GM13977 (cell line): ENCODE data around the gene MTHFD1L.

Source experiments
- DNase-seq: peaks from one replicate; pipeline ENCODE4 v3.0.0; 2012; ENCODE audit warnings: low spot score
- CTCF ChIP-seq: IDR thresholded peaks from 2 replicates; pipeline ENCODE4 v1.5.1; 2012; ENCODE audit warnings: mild to moderate bottlenecking, control low read depth; ENCODE audit not compliant: insufficient read depth; ENCODE audit errors: extremely low read depth, missing control alignments
- in situ Hi-C: fragments of 300-500 bp; cut with MboI; formaldehyde crosslinking; loops from one replicate; pipeline ENCODE4 v1.12.0; 2022; ENCODE audit warnings: low sequenced_read_pairs, low pct_unique_long_range_greater_than_20kb, mixed read lengths, inconsistent platforms; ENCODE audit not compliant: unreplicated experiment

The MTHFD1L gene

GRCh38 chr6:151059612-151060095, 194.2 kb downstream of the MTHFD1L start:
- in situ Hi-C loops = no loop called here
- TF ChIP-seq CTCF = no peak
- no peak for DNase-seq

GRCh38 chr6:151060096-151060765, 194.7 kb downstream of the MTHFD1L start:
- TF ChIP-seq CTCF = no peak
- in situ Hi-C loops = no loop called here
- DNase-seq = no peak

- DNase-seq = no peak
- no peak for TF ChIP-seq CTCF
- in situ Hi-C loops = no loop called here
Observed at GRCh38 chr6:151060766-151061531, 195.4 kb downstream of the MTHFD1L start.

GRCh38 chr6:151063352-151063751, 197.8 kb downstream of the MTHFD1L start:
- no peak for TF ChIP-seq CTCF
- in situ Hi-C loops = no loop called here
- DNase-seq = no peak

DNA sequence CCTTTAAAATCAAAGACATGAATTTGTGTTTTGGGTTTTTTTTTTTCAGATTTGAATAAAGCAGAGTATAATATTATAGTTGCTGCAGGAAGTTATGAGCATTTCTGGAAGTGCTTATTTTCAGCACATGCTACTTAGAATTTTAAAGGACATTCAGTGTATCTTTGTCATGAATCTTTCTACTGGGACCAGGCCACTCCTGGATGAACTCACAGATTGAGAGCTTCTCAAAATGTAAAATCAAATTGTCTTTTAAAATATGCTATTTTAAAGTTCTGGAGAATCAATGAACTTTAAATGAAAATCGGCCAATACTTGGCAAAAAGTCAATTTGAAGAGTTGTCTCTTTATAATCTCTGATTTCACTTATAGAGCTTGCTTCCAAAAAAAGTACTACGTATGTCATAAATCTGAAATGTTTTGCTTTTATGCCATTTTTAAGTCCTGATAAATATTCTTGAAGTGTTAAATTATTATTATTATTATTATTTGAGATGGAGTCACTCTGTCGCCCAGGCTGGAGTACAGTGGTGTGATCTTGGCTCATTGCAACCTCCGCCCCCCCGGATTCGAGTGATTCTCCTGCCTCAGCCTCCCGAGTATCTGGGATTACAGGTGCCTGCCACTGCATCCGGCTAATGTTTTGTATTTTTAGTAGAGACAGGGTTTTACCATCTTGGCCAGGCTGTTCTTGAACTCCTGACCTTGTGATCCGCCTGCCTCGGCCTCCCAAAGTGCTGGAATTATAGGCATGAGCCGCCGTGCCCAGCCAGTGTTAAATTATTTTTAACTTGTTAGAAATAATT, 198.5 kb downstream of the MTHFD1L start:
- TF ChIP-seq CTCF = no peak
- in situ Hi-C loops = no loop called here
- DNase-seq = no peak

GRCh38 chr6:151065027-151065815, 199.7 kb downstream of the MTHFD1L start:
- in situ Hi-C loops = no loop called here
- no peak for TF ChIP-seq CTCF
- no peak for DNase-seq
